NCI-H510A (cell line): ENCODE results near the gene CLASP1.

ENCODE experiments used
- DNase-seq: peaks from one replicate; lab custom pipeline; 2025; lab: John Stamatoyannopoulos, UW

Gene CLASP1

GRCh38 chr2:121541495-121541894, 107.8 kb downstream of the CLASP1 start:
- DNase-seq: no peak

DNA sequence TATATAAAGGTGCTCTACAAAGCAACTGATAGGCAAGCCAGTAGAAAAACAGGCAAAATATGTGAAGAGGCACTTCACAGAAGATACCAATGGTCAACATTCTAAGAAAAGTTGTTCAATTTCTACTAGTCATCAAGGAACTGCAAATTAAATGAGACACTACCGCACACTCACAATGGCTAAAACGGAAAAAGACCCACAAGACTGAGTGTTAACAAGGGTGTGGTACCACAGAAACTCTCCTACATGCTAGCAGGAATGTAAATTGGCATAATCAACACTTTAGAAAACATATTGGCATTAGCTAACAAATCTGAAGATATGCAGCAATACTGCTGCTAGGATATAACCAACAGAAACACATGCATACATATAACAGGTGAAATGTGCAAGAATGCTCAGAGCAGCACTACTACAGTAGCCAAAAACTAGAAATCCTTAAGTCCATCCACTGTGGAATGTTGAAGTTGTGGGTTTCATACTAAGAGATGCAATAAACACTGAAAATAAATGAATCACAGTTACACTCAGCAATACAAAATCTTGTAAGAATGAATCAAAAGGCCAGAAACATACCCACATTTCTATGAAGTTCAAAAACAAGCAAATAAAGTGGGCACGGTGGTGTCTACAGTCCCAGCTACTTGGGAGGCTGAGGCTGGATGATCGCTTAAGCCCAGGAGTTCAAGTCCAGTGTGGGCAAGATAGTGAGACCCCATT, 109.4 kb downstream of the CLASP1 start:
- no peak for DNase-seq

DNA sequence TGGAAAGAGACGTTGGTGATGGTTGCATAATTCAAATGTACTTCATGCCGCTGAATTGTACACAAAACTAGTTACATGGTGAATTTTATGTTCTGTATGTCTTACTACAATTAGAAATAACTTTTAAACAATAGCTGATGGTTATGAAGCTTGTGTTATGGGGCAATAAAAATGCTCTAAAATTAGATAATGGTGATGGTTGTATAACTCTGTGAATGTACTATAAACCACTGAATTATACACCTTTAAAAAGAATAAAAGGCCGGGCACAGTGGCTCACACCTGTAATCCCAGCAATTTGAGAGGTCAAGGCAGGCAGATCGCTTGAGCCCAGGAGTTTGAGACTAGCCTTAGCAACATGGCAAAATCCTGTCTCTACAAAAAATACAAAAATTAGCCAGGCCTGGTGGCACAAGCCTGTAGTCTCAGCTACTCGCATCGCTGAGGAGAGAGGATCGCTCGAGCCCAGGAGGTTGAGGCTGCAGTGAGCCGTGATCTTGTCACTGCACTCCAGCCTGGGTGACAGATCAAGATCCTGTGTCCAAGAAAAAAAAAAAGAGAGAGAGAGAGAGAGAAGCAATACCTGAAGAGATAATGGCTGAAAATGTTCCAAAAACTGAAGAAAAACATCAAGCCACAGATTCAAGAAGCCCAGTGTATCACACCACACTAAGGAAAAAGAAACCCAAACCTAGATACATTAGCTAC, 112.3 kb downstream of the CLASP1 start:
- DNase-seq: no peak

GRCh38 chr2:121536347-121536746, 112.9 kb downstream of the CLASP1 start:
- no peak for DNase-seq

DNA sequence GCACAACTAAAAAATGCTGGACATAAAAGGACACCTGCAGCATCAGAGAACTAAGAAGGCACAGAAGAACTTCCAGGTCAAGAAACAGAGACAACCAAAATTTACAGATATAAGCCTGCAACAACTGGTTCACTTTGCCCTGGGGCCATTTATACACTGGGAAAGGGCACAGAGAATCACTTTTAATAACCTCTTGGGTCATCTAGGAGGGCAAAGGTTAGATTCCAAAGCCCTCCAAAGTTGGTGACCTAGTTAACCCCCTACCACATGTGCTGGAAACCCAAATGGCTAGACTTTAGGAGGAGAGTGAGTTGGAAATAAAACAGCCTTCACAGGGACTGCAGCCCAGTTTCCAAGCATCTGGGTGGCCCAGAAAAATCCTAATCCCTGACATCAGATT, 115.3 kb downstream of the CLASP1 start:
- DNase-seq: no peak

GRCh38 chr2:121532894-121533293, 116.4 kb downstream of the CLASP1 start:
- DNase-seq: peak; percentile 38

DNA sequence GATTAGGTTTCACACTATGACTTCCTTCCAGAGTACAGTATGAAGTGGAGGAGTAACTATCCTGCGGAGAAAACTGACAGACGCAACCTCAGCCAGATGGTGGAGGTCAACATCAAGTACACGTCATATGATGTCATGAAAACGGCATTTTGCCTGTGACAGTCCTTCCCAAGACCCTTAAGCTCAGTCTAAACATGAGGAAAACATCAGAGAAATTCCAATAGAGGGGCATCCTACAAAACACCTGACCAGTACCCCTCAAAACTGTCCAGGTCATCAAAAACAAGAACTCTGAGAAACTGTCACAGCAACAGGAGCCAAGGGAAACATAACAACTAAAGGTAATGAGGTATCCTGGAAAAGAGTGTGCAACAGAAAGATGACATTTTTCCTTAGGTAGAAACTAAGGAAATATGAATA, 116.9 kb downstream of the CLASP1 start:
- DNase-seq: peak; percentile 34

DNA sequence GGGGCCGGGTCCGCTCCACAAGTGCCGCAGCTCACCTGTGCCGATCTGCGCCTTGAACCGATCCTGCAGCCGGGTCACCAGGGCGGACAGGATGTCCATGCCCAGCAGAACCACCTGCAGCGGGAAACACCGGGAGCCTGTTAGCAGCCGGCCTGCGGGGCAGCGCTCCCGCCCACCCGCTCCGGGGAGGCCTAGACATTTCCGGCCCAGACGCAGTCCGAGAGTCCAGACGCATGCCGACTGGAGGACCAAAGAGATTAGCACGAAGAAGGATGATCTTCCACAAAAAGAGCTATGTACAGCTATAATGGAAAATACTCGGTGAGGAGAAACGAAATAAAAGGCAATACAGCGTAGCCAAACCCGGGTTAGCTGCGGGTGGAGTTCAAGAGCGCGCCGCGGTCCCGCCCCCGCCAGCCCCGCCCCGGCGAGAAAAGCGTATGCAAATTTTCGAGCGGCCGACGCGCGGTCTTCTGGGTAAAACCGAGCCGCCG, 119.0 kb downstream of the CLASP1 start:
- DNase-seq: peak; percentile 66

- DNase-seq: peak; percentile 66
These were observed 119.6 kb downstream of the CLASP1 start for GRCh38 chr2:121529439-121530211.

- no peak for DNase-seq
These were observed 122.1 kb downstream of the CLASP1 start for GRCh38 chr2:121527009-121527682.

DNA sequence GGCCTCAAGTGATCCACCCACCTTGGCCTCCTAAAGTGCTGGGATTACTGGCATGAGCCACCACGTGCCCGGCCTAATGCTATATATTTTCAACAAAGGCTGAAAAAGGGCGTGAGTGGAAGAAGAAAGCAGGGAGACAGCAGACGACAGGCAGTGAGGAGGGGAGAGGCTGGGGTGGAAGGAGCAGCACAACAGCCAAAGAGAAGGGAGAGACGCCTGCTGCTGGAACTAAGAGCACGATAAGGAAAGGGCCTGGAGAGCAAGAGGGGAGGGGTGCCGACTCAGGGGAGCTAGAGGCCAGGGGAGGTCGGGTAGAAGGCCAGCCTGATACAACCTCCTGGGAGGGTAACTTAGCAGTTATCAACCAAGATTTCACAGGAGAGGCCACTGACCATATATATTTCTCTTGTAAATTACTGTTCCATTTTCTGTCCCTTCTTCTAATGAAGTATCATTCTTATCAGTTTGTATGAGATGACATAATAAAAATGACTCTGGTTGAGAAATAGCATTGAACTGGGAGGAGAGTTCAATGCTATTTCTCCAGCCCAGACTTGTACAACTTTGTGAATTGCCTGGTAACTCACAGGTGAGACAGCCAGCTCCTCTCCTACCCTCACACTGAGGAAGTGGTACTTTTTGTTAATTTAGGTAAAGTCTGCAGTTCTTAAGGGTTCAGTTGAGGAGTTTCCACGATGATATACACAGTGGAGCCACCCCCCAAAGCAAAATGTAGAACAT, 124.4 kb downstream of the CLASP1 start:
- DNase-seq: no peak

- no peak for DNase-seq
These were observed 127.9 kb downstream of the CLASP1 start for GRCh38 chr2:121521359-121521758.

GRCh38 chr2:121520641-121520994, 128.6 kb downstream of the CLASP1 start:
- no peak for DNase-seq

GRCh38 chr2:121519732-121520640, 129.3 kb downstream of the CLASP1 start:
- no peak for DNase-seq

- no peak for DNase-seq
These were observed 130.1 kb downstream of the CLASP1 start for GRCh38 chr2:121519153-121519552.

GRCh38 chr2:121513597-121514333, 135.5 kb downstream of the CLASP1 start:
- no peak for DNase-seq

DNA sequence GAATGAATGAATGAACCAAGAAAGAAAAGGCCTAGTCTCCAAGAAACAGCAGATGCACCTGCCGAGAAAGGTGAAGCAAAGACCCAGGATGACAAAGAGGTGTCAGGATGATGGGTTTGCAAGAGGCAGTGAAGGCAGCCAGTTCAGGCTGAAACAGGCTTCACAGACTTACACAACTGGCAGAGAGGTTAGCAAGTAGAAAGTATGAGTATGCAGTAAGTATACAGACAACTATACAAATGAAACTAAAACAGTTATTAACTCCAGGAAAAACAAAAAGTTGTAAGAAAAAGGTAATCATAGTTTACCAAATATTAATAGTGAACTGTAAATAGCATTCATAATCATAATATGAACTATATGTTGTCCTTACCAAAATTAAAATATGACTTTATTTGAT, 138.4 kb downstream of the CLASP1 start:
- DNase-seq: no peak

GRCh38 chr2:121506621-121507020, 142.6 kb downstream of the CLASP1 start:
- no peak for DNase-seq

- no peak for DNase-seq
These were observed 143.2 kb downstream of the CLASP1 start for GRCh38 chr2:121505986-121506586.
